Measurements from ENCODE around the gene PCDH15. TPM values are rescaled to one million over a fixed set of nuclear protein-coding genes. Genes with fewer than 3 reads are reported as not detected.

PCDH15 gene
- total and polyA plus RNA-seq, 2 of the 8 experiments (the other 6 are each of a cell fraction or from before 2014, with no cell fraction given), result 0.11 TPM; not detected in 1

- no peak for TF ChIP-seq BCL11A (IDR thresholded peaks at IDR 0.05; ENCODE audit: low read depth in 2 of 2, low read length in 2 of 2)
- no peak for TF ChIP-seq YY1 (IDR thresholded peaks at IDR 0.05; ENCODE audit: low read depth, low read length)
These were observed 948.4 kb downstream of the PCDH15 start (continued) for GRCh38 chr10:53852450-53853175.
